ENCODE results near the gene ACTR3C. TPM values are rescaled to one million over a fixed set of nuclear protein-coding genes. Genes with fewer than 3 reads are reported as not detected.
"Not testable (repeated sequence)": the region's sequence is repeated elsewhere in the genome, so short reads cannot be mapped to it uniquely, and the experiment has no call there.

ACTR3C gene
- total RNA-seq, 1 donor: 9.3 TPM

DNA sequence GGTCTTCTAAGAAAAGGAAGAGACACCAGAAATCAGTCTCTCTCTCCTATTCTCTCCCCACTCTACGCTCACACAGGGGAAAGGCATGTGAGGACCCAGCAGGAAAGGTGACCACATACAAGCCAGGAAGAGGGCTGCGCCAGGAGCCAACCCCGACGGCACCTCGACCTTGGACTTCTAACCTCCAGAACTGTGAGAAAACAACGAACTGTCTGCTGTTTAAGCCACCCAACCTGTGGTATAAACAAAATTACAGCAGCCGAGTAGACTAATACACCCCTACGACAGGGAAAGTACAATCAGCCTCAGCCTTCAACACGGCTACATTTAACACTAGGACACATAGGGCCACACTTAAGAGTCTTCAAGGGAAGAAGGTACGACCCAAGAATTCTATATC is 26.5 kb downstream of the ACTR3C start:
- H3K9me3 ChIP-seq (ENCODE audit: low read depth, low read length); H3K4me3 ChIP-seq (ENCODE audit: low read length); H3K27me3 ChIP-seq (ENCODE audit: insufficient read depth, low read length); H3K4me1 ChIP-seq (ENCODE audit: insufficient read depth, low read length): not testable (repeated sequence)

DNA sequence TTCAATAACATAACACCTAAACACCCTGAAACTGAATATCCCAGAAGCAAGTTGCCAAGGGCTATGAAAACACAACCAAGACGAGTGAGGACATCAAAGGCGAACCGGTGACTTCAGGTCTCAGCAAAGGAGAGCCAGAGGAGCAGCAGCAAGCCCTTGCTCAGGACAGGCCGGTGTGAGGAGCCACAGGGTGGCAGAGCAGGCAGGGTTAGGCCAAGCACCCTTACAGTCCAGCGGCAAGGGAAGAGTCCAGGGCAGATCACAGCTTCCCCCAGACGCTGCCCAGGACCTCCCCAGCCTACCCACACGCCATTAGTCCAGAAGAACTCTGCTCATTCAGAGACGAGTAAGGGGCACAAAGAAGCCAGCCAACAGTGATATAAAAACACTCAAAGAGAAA is 27.7 kb downstream of the ACTR3C start:
- H3K4me1 ChIP-seq (ENCODE audit: insufficient read depth, low read length); H3K9me3 ChIP-seq (ENCODE audit: low read depth, low read length); H3K27me3 ChIP-seq (ENCODE audit: insufficient read depth, low read length); H3K4me3 ChIP-seq (ENCODE audit: low read length): not testable (repeated sequence)

DNA sequence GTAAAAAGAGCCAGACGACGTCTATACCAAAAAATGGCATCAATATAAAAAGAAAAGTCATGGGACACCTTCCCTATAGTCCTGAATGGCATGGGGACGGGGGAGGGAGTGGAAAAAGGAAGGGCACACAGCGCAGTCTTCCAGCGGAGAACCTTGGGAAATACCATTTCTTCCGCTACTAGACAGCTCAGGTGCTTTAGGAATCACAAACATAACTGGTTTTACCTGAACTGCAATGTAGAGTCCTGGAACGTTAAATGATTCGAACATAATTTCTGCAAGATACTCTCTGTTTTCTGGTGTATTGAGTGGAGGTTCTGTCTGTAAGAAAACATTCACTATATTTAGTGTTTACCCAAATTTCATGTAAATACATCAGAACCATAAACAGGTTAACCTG is 28.3 kb downstream of the ACTR3C start:
- not testable (repeated sequence) for H3K27me3 ChIP-seq (ENCODE audit: insufficient read depth, low read length); H3K4me3 ChIP-seq (ENCODE audit: low read length); H3K4me1 ChIP-seq (ENCODE audit: insufficient read depth, low read length); H3K9me3 ChIP-seq (ENCODE audit: low read depth, low read length)

DNA sequence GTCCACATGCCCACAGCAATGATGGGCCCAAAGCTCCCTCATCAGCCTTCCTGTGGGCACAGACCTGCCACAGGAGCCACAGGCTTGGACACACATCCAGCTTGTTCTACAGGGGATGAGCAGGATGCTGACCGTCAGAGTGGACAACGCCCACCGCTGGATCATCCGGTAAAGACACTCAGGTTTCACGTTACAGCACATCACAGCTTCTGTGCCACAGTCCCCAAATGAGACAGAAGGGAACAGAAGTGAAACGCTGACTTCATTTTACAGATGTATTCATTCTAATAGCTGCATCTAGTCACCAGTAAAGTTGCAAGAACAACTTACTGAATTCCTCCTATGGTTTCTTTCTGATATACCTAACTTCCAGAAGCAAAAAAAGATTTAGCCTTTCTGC is 33.0 kb downstream of the ACTR3C start:
- H3K4me3 ChIP-seq (ENCODE audit: low read length); H3K9me3 ChIP-seq (ENCODE audit: low read depth, low read length); H3K27me3 ChIP-seq (ENCODE audit: insufficient read depth, low read length); H3K4me1 ChIP-seq (ENCODE audit: insufficient read depth, low read length): not testable (repeated sequence)

DNA sequence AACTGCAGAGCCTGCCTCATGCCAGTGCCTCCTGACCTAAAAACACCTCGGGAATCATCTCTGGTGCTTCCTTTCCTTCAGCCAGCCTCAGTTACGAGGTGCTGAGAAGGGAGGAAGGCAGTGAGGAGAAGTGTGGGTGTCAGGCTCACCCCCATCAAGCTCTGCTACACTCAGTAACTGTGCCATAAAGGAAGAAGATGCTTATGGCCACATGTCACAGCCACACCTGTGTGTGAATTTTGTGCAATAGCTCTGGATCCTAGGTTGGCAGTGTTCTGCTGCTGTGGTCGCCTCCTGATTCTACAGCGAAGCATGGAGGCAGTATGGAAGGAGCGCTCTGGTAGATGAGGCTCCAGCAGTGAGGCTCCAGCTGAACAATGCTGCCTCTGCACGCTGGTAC is 34.5 kb downstream of the ACTR3C start:
- H3K9me3 ChIP-seq (ENCODE audit: low read depth, low read length); H3K27me3 ChIP-seq (ENCODE audit: insufficient read depth, low read length); H3K4me1 ChIP-seq (ENCODE audit: insufficient read depth, low read length); H3K4me3 ChIP-seq (ENCODE audit: low read length): not testable (repeated sequence)

DNA sequence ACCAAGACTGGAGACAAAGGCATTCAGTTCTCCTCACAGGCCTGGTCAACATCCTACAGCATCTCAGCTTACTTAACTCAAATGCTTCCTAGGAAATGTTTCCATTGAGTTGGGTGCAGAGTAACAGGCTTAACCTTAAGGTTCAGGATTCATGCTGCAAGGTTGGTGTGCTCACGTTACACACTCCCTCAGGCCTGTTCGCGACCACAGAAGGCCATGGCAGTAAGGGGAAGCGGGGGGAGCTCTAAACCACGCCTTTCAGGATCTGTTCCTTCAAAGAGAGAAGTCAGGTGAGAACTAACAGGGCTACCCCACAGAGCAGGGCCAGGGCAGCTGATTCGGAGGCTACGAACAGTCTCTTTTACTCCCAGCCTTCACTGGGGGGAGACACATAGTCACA is 35.5 kb downstream of the ACTR3C start:
- H3K4me3 ChIP-seq (ENCODE audit: low read length); H3K9me3 ChIP-seq (ENCODE audit: low read depth, low read length); H3K27me3 ChIP-seq (ENCODE audit: insufficient read depth, low read length); H3K4me1 ChIP-seq (ENCODE audit: insufficient read depth, low read length): not testable (repeated sequence)

DNA sequence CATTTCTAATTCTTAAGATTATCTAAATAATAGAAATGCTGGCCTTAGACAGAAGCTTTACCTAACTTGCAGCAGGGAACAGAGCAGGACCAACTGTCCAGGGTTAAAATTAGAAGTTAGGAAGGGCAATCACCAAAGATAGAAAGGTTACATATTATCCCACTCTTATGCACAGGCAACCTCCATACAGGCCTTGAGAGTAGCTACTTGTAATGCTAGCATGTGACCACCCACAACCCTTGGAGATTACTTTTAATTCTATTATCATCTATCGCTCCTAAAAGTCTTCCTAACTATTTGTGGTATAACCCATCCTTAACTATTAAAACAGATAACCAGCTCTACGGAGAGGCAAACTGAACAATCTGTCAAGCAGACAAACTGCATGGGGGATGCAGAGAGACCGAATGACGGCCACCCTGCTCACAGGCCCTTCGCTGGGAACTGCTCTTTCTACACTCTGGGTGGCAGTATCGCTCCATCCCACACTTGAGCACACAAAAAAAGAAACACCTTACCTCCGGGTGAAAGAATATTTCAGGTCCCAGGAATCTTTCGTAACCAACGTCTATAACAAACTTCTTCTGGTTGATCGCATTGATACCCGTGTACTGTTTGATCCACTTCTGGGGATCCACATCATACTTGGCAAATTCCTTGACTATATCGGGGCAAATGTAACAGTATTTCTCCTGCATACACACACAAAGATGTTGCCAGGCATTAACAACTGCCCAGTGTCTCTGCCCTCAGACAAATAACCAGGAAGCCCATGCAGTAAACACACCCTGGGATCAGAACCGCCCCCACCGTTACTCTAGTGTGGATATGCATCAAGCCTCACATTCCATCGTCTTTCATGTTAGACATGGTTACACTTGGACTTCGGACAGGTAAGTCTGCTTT is 37.2 kb downstream of the ACTR3C start:
- not testable (repeated sequence) for H3K9me3 ChIP-seq (ENCODE audit: low read depth, low read length); H3K4me3 ChIP-seq (ENCODE audit: low read length); H3K4me1 ChIP-seq (ENCODE audit: insufficient read depth, low read length); H3K27me3 ChIP-seq (ENCODE audit: insufficient read depth, low read length)

DNA sequence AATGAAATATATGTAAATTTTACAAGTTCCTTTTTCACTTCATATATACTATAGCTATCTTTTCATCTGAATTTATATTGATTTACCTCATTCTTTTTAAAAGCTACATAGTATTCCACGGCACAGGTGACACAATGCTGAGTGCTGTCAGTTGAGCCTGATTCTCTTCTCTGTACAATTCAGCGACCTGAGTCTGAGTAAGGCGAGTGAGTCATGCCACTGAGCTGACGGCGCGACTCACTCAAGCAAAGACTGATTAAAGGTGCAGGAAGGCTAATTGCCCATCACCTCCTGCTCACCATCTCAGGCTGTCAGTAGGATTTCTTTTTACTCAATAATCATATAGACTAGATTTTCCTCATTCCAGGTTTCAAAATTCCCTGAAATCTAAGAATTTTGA is 39.7 kb downstream of the ACTR3C start:
- not testable (repeated sequence) for H3K27me3 ChIP-seq (ENCODE audit: insufficient read depth, low read length); H3K4me3 ChIP-seq (ENCODE audit: low read length); H3K9me3 ChIP-seq (ENCODE audit: low read depth, low read length); H3K4me1 ChIP-seq (ENCODE audit: insufficient read depth, low read length)

DNA sequence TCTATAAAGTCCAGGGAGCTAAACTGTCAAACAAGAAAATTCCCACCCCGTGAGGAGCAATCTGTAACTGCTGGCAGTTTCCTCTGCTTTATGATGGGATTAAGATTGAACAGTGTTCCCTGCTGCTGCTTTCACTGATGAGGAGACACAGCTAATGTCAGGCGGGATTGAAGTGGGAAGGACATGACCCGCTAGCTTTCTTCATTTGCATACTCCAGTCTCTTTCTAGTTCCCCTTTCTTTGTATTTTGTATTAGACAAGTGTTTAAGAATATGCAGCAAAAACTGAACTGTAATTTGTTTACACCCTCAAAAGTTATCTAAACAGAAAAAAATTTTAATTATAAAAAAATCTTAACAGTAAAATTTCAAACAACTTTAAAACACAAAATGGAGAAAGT is 40.2 kb downstream of the ACTR3C start:
- not testable (repeated sequence) for H3K27me3 ChIP-seq (ENCODE audit: insufficient read depth, low read length); H3K4me1 ChIP-seq (ENCODE audit: insufficient read depth, low read length); H3K9me3 ChIP-seq (ENCODE audit: low read depth, low read length); H3K4me3 ChIP-seq (ENCODE audit: low read length)

DNA sequence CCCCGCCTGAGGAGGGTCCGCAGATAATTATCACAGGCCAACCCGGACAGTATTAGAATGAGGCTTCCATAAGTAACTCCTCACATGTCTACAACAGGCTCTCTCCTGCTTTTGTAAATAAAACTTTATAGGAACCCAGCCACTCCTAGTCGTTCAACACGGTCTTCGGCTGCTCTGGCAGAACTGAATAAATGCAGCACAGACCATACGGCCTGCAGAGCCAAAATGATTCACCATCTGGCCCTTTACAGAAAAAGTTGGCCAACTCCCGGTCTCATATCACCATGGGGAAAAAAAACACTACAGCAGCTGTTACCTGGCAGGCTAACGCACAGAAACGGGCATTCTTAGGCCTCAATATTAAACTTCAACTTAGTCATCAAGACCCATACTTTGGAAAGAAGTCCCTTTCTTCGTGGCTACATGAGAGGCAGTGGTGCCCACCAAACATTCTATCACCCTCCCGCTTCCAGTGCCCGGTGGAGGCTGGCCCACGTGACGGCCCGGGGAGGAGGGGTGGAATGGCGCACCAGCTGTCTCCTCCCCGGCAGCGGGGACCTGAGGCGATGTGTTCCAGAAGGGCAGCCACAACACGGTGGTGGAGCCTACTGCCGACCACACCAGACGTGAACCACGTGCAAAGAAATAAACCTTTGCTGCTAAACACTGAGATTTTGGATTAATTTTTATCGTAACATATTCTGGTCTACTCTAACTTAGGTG is 41.5 kb downstream of the ACTR3C start:
- H3K4me3 ChIP-seq (ENCODE audit: low read length); H3K4me1 ChIP-seq (ENCODE audit: insufficient read depth, low read length); H3K9me3 ChIP-seq (ENCODE audit: low read depth, low read length); H3K27me3 ChIP-seq (ENCODE audit: insufficient read depth, low read length): not testable (repeated sequence)

DNA sequence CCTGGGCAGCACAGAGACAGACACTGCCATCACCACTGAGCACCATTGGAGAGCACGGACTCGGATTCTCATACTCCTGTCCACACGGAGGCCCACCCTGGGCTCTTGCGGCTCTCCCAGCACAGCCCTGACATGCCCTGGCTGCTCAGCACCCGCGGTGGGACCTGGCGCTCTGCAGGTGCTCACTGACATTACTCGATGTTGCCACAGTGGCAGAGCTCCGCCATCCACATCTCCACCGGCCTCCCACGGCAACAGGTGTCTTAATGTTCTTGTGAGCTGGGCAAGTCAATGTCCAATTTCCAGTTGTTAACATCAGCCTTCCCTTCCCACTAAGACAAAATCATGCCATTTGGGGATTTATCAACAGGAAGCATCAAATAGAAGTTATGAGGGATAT is 45.0 kb downstream of the ACTR3C start:
- not testable (repeated sequence) for H3K27me3 ChIP-seq (ENCODE audit: insufficient read depth, low read length); H3K4me3 ChIP-seq (ENCODE audit: low read length); H3K4me1 ChIP-seq (ENCODE audit: insufficient read depth, low read length); H3K9me3 ChIP-seq (ENCODE audit: low read depth, low read length)

DNA sequence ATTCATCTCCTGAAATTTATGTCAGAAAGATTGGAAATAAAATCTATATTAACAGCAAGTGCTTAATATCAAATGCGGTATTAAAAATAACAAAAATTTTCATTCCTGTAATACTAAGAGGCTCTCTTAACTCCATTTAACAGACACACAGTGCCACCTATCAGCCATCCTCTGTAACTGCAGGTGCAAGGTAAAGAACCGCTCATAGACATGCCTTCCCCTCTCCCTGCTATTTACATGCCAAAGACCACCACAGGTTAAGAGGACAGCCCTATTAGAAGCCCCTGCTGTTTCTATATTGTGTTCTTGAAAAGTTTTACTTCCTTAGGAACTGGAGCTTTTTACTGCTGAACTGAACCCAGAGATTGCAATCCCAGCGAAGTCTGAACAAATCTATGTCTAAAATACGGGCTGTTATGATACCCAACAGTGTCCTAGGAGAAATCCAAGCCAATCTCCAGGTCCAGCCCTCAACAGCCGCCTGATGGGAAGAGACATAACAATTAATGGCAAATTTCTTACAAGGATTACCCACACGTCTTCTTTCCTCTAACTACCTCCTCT is 47.1 kb downstream of the ACTR3C start:
- H3K27me3 ChIP-seq (ENCODE audit: insufficient read depth, low read length); H3K4me3 ChIP-seq (ENCODE audit: low read length); H3K9me3 ChIP-seq (ENCODE audit: low read depth, low read length); H3K4me1 ChIP-seq (ENCODE audit: insufficient read depth, low read length): not testable (repeated sequence)

DNA sequence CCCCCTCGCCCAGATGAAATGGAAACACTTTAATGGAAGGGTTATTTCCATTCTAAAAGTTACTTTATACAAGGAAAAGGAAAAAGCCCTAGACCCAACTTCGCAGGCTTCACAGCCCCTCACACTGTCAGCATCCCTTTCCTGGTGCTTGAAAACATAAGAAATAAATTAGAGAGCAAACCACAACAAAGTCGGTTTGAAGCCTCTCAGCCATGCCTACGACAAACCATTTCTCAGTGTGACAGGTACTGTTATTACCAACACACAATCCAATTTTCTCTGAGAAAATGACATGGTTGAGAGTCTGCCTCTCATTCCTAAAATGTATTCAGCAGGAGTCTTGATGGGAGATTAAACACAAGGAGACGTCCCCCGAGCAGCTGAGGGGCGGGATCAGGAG is 51.4 kb downstream of the ACTR3C start:
- H3K4me1 ChIP-seq (ENCODE audit: insufficient read depth, low read length); H3K27me3 ChIP-seq (ENCODE audit: insufficient read depth, low read length); H3K4me3 ChIP-seq (ENCODE audit: low read length); H3K9me3 ChIP-seq (ENCODE audit: low read depth, low read length): not testable (repeated sequence)

DNA sequence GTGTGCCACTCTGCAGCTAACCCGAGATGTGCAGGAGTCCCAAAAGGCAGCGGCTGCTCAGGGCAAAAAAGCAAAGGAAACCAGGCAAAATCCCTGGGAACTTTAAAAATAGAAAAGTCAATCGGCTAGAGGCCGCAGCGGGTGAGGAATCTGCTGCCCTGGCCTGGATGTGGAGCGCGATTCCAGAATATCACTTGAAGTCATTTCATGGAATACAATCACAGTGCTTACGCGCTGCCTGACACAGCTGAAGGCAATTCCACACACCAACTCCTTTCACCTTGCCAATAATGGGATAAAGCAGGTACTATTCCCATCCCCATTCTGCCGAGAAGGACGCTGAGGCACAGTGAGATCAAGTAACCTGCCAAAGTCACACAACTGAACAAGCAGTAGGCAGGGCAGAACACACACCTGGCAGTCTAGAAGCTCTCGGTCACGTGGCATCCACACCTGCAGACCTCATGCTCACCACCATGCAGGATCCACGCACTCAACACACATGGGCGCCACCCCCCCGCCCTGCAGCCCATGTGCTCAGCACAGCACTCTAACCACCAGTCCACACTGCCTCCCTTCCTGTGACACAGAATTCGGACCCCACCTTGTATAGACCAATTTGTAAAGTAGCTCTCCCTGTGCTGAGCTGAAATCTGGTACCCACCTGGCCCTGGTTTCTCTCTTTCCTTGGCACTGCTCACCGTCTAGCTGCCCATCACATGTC is 53.1 kb downstream of the ACTR3C start:
- not testable (repeated sequence) for H3K27me3 ChIP-seq (ENCODE audit: insufficient read depth, low read length); H3K4me3 ChIP-seq (ENCODE audit: low read length); H3K9me3 ChIP-seq (ENCODE audit: low read depth, low read length); H3K4me1 ChIP-seq (ENCODE audit: insufficient read depth, low read length)

DNA sequence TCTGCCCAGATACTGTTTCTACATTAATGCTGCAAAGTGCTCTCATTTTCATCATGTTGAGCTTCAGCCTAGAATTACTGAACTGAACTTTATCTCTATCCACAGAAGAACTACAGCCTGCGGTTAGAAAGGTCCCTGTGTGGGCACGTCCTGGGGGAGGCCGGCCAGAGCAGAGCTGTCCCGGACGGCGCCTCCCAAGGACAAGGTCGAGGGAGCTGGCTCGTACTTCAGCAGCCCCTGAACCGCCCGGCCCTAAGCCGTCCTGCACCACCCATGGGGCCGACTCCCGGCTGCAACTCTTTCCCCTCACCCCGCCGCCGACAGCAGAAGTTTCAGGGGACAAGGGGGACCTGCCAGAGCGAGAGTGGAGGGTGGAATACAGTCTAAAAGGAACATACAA is 54.5 kb downstream of the ACTR3C start:
- H3K9me3 ChIP-seq (ENCODE audit: low read depth, low read length); H3K27me3 ChIP-seq (ENCODE audit: insufficient read depth, low read length); H3K4me3 ChIP-seq (ENCODE audit: low read length); H3K4me1 ChIP-seq (ENCODE audit: insufficient read depth, low read length): not testable (repeated sequence)

Measured in mononuclear cell (primary cell).